GM19099 (cell line): ENCODE data around the gene TRPM2.

Experiments
- POLR2A ChIP-seq: IDR thresholded peaks from 3 replicates; pipeline ENCODE4 v1.6.1; 2011; ENCODE audit warnings: low read depth; ENCODE audit not compliant: insufficient read length; ENCODE audit errors: extremely low read depth

Gene TRPM2

GRCh38 chr21:44380876-44381275 lies 27.5 kb downstream of the TRPM2 start:
- TF ChIP-seq POLR2A, result no peak

GRCh38 chr21:44381874-44382273 lies 28.5 kb downstream of the TRPM2 start:
- TF ChIP-seq POLR2A, result no peak

GRCh38 chr21:44382536-44382935 lies 29.1 kb downstream of the TRPM2 start:
- TF ChIP-seq POLR2A, result no peak

- TF ChIP-seq POLR2A, result no peak
Measured at GRCh38 chr21:44383216-44383615, 29.8 kb downstream of the TRPM2 start.

GRCh38 chr21:44384968-44385367 lies 31.5 kb downstream of the TRPM2 start:
- no peak for TF ChIP-seq POLR2A

GRCh38 chr21:44389335-44389734 lies 35.9 kb downstream of the TRPM2 start:
- no peak for TF ChIP-seq POLR2A

GRCh38 chr21:44390886-44391285 lies 37.5 kb downstream of the TRPM2 start:
- no peak for TF ChIP-seq POLR2A

- TF ChIP-seq POLR2A, result no peak
Measured at GRCh38 chr21:44391345-44392091, 38.1 kb downstream of the TRPM2 start.

- TF ChIP-seq POLR2A, result no peak
Measured at GRCh38 chr21:44392185-44392584, 38.8 kb downstream of the TRPM2 start.

- TF ChIP-seq POLR2A, result no peak
Measured at GRCh38 chr21:44392916-44393315, 39.5 kb downstream of the TRPM2 start.

- TF ChIP-seq POLR2A, result no peak
Measured at GRCh38 chr21:44394733-44395132, 41.3 kb downstream of the TRPM2 start.

- TF ChIP-seq POLR2A, result no peak
Measured at GRCh38 chr21:44395260-44395659, 41.8 kb downstream of the TRPM2 start.

GRCh38 chr21:44397431-44398031 lies 44.1 kb downstream of the TRPM2 start:
- no peak for TF ChIP-seq POLR2A

- no peak for TF ChIP-seq POLR2A
Measured at GRCh38 chr21:44398499-44398898, 45.1 kb downstream of the TRPM2 start.

GRCh38 chr21:44399151-44399954 lies 45.9 kb downstream of the TRPM2 start:
- no peak for TF ChIP-seq POLR2A
